RPMI7951 (cell line): Measurements from ENCODE around the gene EPHA1. TPM values are rescaled to one million over a fixed set of nuclear protein-coding genes. Genes with fewer than 3 reads are reported as not detected.

Experiments used
- DNase-seq: peaks from one replicate; pipeline ENCODE4 v3.0.0-alpha.2; 2012; ENCODE audit warnings: low read depth
- total RNA-seq: library from RNA; depleted of rRNA; stranded (reverse); fragments of >200 nt; shearing (Covaris generic); gene quantifications from 2 replicates; pipeline ENCODE4 v1.2.3, GENCODE V29; 2014

Gene EPHA1
- total RNA-seq, 1 experiment from 2014 or later: not detected

GRCh38 chr7:143374561-143374960 lies 34.1 kb downstream of the EPHA1 start:
- DNase-seq: no peak

- no peak for DNase-seq
These were observed 35.3 kb downstream of the EPHA1 start for GRCh38 chr7:143373255-143373794.

- peak; percentile 71 for DNase-seq
These were observed 36.6 kb downstream of the EPHA1 start for GRCh38 chr7:143372070-143372469.

GRCh38 chr7:143369678-143370651 lies 38.7 kb downstream of the EPHA1 start:
- DNase-seq: no peak

GRCh38 chr7:143368387-143368786 lies 40.3 kb downstream of the EPHA1 start:
- no peak for DNase-seq

GRCh38 chr7:143367972-143368371 lies 40.7 kb downstream of the EPHA1 start:
- peak; percentile 89 for DNase-seq

GRCh38 chr7:143363016-143363937 lies 45.4 kb downstream of the EPHA1 start:
- DNase-seq: no peak

- DNase-seq: no peak
These were observed 46.3 kb downstream of the EPHA1 start, which contains the start of gene FAM131B for GRCh38 chr7:143362131-143363015. Gene FAM131B, minus strand, starts transcription at chr7:143362713. Its CDS starts 110 bp downstream, at chr7:143362603.

GRCh38 chr7:143361552-143362130 lies 47.0 kb downstream of the EPHA1 start:
- no peak for DNase-seq

GRCh38 chr7:143360788-143361551 lies 47.7 kb downstream of the EPHA1 start:
- no peak for DNase-seq

- DNase-seq: no peak
These were observed 48.8 kb downstream of the EPHA1 start for GRCh38 chr7:143359771-143360353.

- no peak for DNase-seq
These were observed 50.0 kb downstream of the EPHA1 start for GRCh38 chr7:143358626-143359025.

- peak; percentile 9 for DNase-seq
These were observed 52.1 kb downstream of the EPHA1 start for GRCh38 chr7:143356414-143357050.

GRCh38 chr7:143355450-143356385 lies 52.9 kb downstream of the EPHA1 start:
- no peak for DNase-seq

GRCh38 chr7:143354965-143355364 lies 53.7 kb downstream of the EPHA1 start:
- DNase-seq: no peak

GRCh38 chr7:143354376-143354775 lies 54.3 kb downstream of the EPHA1 start:
- no peak for DNase-seq

GRCh38 chr7:143352531-143353002 lies 56.1 kb downstream of the EPHA1 start:
- no peak for DNase-seq

- DNase-seq: no peak
These were observed 57.1 kb downstream of the EPHA1 start for GRCh38 chr7:143351574-143351973.
